Esophagus squamous epithelium (tissue), 5 donors: ENCODE data around the gene HSPG2. TPM values are rescaled to one million over a fixed set of nuclear protein-coding genes. Genes with fewer than 3 reads are reported as not detected.

Experiments used
- DNase-seq: peaks from one replicate; lab custom pipeline; 2025; lab: John Stamatoyannopoulos, UW
- H3K27ac ChIP-seq, 4 donors: fragments of 200-600 bp; sonication (generic); one replicate each; pipeline ENCODE4 v1.5.1; 2016 to 2019; ENCODE audit warnings: mild to moderate bottlenecking in 1 of 4
- H3K27me3 ChIP-seq, 4 donors: fragments of 200-600 bp; sonication (generic); 1 replicate in 3 of 4; 2 replicates in 1 of 4; pipeline versions ENCODE4 v1.5.1 to v1.6.0; 2017 to 2021; ENCODE audit warnings: antibody characterized with exemption in 1 of 4
- H3K36me3 ChIP-seq, 3 donors: fragments of 200-600 bp; sonication (generic); one replicate each; pipeline ENCODE4 v1.5.1; 2016 to 2019
- H3K4me1 ChIP-seq, 3 donors: fragments of 200-600 bp; sonication (generic); one replicate each; pipeline ENCODE4 v1.5.1; 2017 to 2019
- H3K4me3 ChIP-seq, 4 donors: fragments of 200-600 bp; sonication (generic); 1 replicate in 3 of 4; 2 replicates in 1 of 4; pipeline ENCODE4 v1.5.1; 2016 to 2019; ENCODE audit warnings: mild to moderate bottlenecking in 2 of 4, moderate library complexity in 1 of 4
- H3K9me3 ChIP-seq, 3 donors: fragments of 200-600 bp; sonication (generic); one replicate each; pipeline ENCODE4 v1.5.1; 2016 to 2019
- CTCF ChIP-seq, 6 experiments: fragments of 450-650 bp in 4 of 6; fragments of 200-600 bp in 2 of 6; sonication (generic) in 2 of 6; IDR thresholded peaks; one replicate each; pipeline ENCODE4 v1.5.1; 2016 to 2019; ENCODE audit warnings: antibody characterized with exemption in 6 of 6, mild to moderate bottlenecking in 4 of 6, moderate library complexity in 4 of 6
- POLR2A ChIP-seq, 4 donors: fragments of 450-650 bp; IDR thresholded peaks; one replicate each; pipeline ENCODE4 v1.6.1; 2017; ENCODE audit warnings: antibody characterized with exemption in 4 of 4, mild to moderate bottlenecking in 4 of 4, moderate library complexity in 3 of 4
- WGBS, 2 donors: methylation state at CpG; one replicate each; pipeline ENCODE4 v1.1.5; 2018; 5-methylcytosine and 5-hydroxymethylcytosine counted together
- intact Hi-C: fragments of 100-400 bp; cut with DNase I; formaldehyde crosslinking; loops from one replicate; pipeline ENCODE4 v1.15.0; 2022
- total RNA-seq, 4 donors: library from RNA; depleted of rRNA; stranded (reverse); fragments of >200 nt; gene quantifications; one replicate each; pipeline ENCODE4 v1.1.0, GENCODE V29; 2016
- donor health status: DM: yes; HTN: yes; CAD: no.

The HSPG2 gene
- total RNA-seq, 4 donors from 2014 or later = 44.9 to 107 (median 54.2) TPM

DNA sequence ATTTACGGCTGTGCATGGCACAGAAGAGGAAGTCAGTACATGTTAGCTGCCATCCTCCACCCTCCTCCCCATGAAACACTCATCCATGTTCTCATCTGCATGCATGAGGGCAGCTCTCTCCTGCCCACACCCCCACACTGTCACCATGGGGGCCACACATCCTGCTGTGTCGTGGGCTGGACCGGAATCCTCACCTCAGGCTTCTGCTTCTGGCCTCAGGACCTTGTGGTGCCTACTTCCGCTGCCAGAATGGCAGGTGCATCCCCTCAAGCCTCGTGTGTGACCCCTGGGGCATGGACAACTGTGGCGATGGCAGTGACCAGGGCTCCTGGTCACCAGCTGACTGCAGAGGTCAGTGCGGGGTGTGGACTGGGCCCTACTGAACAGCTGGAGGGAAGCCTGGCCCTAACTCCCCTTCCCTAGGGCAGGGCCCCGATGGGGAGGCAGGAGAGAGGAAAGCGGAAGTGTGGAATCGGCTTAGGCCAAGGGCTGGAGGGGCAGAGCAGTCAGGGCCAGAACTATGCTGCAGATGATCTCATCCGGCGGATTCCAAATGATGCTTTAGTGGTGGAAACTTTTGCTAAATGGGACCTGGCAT is 121.3 kb downstream of the HSPG2 start:
- WGBS, 2 donors = 62 to 71% methylated on average over 8 of the region's 12 CpGs
- Histone ChIP-seq H3K36me3 (peaks cover 0 to 5% (median 0%) of the 10 kb centered on the region in 3 donors), H3K9me3 (no peaks in the 10 kb centered on the region), H3K27me3 (peaks cover 0 to 15% (median 1%) of the 10 kb centered on the region in 4 donors), H3K4me3 (no peak overlapping the region), H3K4me1 (peaks cover 0 to 19% (median 5%) of the 10 kb centered on the region in 3 donors), H3K27ac (peak overlapping the region in 1 of 4 donors; percentile 5)
- intact Hi-C loops = no loop called here
- TF ChIP-seq POLR2A (IDR thresholded peaks at IDR 0.05) (no peak), CTCF (IDR thresholded peaks at IDR 0.05) (no peak)
- no peak for DNase-seq

- intact Hi-C loops = no loop called here
- DNase-seq = no peak
Measured at GRCh38 chr1:21814981-21815582, 122.0 kb downstream of the HSPG2 start.

DNA sequence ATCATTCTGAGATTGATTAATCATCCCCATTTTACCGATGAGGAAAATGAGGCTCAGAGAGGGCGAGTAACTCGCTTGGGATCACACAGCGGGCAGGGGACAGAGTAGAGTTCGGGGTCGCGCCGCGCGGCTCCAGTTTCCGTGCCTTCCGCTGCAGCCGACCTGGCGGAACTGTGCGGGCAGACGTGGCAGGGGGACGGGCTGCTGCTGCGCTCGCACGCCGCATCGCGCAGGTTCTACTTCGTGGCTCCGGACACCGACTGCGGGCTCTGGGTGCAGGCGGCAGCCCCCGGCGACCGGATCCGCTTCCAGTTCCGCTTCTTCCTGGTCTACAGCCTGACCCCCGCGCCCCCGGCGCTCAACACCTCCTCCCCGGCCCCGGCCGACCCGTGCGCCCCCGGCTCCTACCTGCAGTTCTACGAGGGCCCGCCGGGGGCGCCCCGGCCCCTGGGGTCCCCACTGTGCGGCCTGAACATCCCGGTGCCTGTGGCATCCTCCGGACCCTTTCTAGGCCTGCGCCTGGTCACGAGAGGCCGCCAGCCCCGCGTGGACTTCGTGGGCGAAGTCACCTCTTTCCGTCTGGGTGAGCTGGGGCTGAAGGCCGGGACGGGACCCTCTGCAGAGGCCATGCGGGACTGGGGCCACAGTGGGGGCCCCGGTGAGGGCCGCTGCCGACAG is 122.7 kb downstream of the HSPG2 start:
- no peaks in the 10 kb centered on the region for H3K9me3 ChIP-seq
- WGBS, 2 donors = 5 to 14% methylated on average over 23 to 34 of the region's 65 CpGs
- peak overlapping the region; percentile 15 to 64 (median 34) for H3K4me3 ChIP-seq
- peaks cover 0 to 19% (median 5%) of the 10 kb centered on the region in 3 donors for H3K4me1 ChIP-seq
- DNase-seq = no peak
- TF ChIP-seq CTCF (IDR thresholded peaks at IDR 0.05) = peak in 5 of 6 experiments; percentile 28 to 55 (median 52)
- TF ChIP-seq POLR2A (IDR thresholded peaks at IDR 0.05) = no peak
- H3K27ac ChIP-seq = no peak overlapping the region
- intact Hi-C loops = no loop called here
- no peaks in the 10 kb centered on the region for H3K36me3 ChIP-seq
- peaks cover 0 to 15% (median 1%) of the 10 kb centered on the region in 4 donors for H3K27me3 ChIP-seq

More at GRCh38 chr1:21814981-21815582, 122.0 kb downstream of the HSPG2 start:
- Histone ChIP-seq H3K4me1 (peaks cover 0 to 19% (median 5%) of the 10 kb centered on the region in 3 donors), H3K4me3 (peak overlapping the region in 1 of 4 donors; percentile 64), H3K9me3 (no peaks in the 10 kb centered on the region), H3K27me3 (peaks cover 0 to 15% (median 1%) of the 10 kb centered on the region in 4 donors), H3K36me3 (no peaks in the 10 kb centered on the region), H3K27ac (no peak overlapping the region)
- TF ChIP-seq POLR2A (IDR thresholded peaks at IDR 0.05) (no peak), CTCF (IDR thresholded peaks at IDR 0.05) (no peak)
- WGBS, 2 donors = 86 to 89% methylated on average over 14 to 15 of the region's 15 CpGs

GRCh38 chr1:21813542-21813941 is 123.6 kb downstream of the HSPG2 start:
- DNase-seq = no peak
- Histone ChIP-seq H3K27ac (no peak overlapping the region), H3K4me1 (peaks cover 0 to 19% (median 5%) of the 10 kb centered on the region in 3 donors), H3K4me3 (no peak overlapping the region), H3K36me3 (no peaks in the 10 kb centered on the region), H3K27me3 (peaks cover 0 to 15% (median 1%) of the 10 kb centered on the region in 4 donors), H3K9me3 (no peaks in the 10 kb centered on the region)
- TF ChIP-seq POLR2A (IDR thresholded peaks at IDR 0.05) = no peak
- no peak for TF ChIP-seq CTCF (IDR thresholded peaks at IDR 0.05)
- WGBS, 2 donors = 88 to 100% methylated on average over 3 of the region's 3 CpGs
- intact Hi-C loops = no loop called here
